Chondrocyte (in vitro differentiated cells): ENCODE data around the gene THRAP3. TPM values are rescaled to one million over a fixed set of nuclear protein-coding genes. Genes with fewer than 3 reads are reported as not detected.
"Not testable (repeated sequence)": the region's sequence is repeated elsewhere in the genome, so short reads cannot be mapped to it uniquely, and the experiment has no call there.

Source experiments
- DNase-seq: peaks from one replicate; pipeline ENCODE4 v3.0.0; 2021; ENCODE audit warnings: mixed read lengths, low spot score
- H3K27ac Mint-ChIP-seq: one replicate; pipeline ENCODE4 v1.8.0; 2021; ENCODE audit warnings: mild to moderate bottlenecking, moderate library complexity, mixed read lengths; ENCODE audit not compliant: unreplicated experiment
- H3K27me3 Mint-ChIP-seq: 2 replicates; pipeline ENCODE4 v1.8.0; 2021; ENCODE audit warnings: low read depth, mixed read lengths
- H3K36me3 Mint-ChIP-seq: 2 replicates; pipeline ENCODE4 v1.8.0; 2021; ENCODE audit warnings: low read depth, mixed read lengths
- H3K4me1 Mint-ChIP-seq: 2 replicates; pipeline ENCODE4 v1.8.0; 2021; ENCODE audit warnings: low read depth, mild to moderate bottlenecking, mixed read lengths
- H3K4me3 Mint-ChIP-seq: one replicate; pipeline ENCODE4 v1.8.0; 2021; ENCODE audit warnings: mild to moderate bottlenecking, moderate library complexity, mixed read lengths; ENCODE audit not compliant: unreplicated experiment
- H3K9me3 Mint-ChIP-seq: 2 replicates; pipeline ENCODE4 v1.8.0; 2021; ENCODE audit warnings: low read depth, mixed read lengths
- total RNA-seq: library from RNA; stranded (reverse); gene quantifications from 3 replicates; pipeline ENCODE4 v1.2.1, GENCODE V29; 2021
- TF ChIP-seq, protein P1 (sequence below): fragments of 200-600 bp; sonication (generic); IDR thresholded peaks from 2 replicates; pipeline ENCODE4 v1.5.0; 2021; ENCODE audit warnings: antibody characterized with exemption, mild to moderate bottlenecking, moderate library complexity

THRAP3 gene
- total RNA-seq, 1 donor from 2014 or later, result 106 TPM

DNA sequence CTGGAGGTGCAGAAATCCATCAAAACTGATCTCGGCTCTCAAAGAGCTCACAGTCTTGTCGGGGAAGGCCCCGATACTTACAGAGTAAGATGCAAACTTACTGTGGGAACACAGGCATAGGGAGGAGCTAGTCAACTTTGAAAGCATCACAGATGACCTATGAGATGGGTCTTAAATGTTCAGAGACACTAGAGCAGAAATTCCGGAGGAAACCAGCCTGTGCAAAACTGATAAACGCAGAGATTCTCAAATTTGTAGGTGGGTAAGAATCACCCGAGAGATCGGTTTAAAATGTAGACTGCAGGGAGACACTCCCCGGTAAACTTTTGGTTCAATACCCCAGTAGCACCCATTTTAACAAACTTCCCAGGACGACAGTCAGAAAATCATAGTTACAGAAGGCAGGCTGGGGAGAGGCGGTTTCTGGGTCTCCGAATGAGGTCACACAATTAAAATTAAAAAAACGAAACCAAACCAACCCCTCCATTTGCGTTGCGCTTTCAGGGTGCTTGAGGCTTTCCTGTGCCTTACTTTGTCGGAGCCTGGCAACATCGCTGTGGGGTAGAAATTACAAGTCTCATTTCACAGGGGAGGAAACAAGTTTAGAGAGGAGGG, 755 bp upstream of the THRAP3 start:
- no peak for DNase-seq
- no peaks in the 10 kb centered on the region for H3K9me3 Mint-ChIP-seq
- TF ChIP-seq, protein P1, sequence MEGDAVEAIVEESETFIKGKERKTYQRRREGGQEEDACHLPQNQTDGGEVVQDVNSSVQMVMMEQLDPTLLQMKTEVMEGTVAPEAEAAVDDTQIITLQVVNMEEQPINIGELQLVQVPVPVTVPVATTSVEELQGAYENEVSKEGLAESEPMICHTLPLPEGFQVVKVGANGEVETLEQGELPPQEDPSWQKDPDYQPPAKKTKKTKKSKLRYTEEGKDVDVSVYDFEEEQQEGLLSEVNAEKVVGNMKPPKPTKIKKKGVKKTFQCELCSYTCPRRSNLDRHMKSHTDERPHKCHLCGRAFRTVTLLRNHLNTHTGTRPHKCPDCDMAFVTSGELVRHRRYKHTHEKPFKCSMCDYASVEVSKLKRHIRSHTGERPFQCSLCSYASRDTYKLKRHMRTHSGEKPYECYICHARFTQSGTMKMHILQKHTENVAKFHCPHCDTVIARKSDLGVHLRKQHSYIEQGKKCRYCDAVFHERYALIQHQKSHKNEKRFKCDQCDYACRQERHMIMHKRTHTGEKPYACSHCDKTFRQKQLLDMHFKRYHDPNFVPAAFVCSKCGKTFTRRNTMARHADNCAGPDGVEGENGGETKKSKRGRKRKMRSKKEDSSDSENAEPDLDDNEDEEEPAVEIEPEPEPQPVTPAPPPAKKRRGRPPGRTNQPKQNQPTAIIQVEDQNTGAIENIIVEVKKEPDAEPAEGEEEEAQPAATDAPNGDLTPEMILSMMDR, result no peak
- H3K27me3 Mint-ChIP-seq, result no peaks in the 10 kb centered on the region
- peak overlapping the region; percentile 88 for H3K4me3 Mint-ChIP-seq
- H3K4me1 Mint-ChIP-seq, result peaks cover 32% of the 10 kb centered on the region
- H3K36me3 Mint-ChIP-seq, result peaks cover 7% of the 10 kb centered on the region
- H3K27ac Mint-ChIP-seq, result peak overlapping the region; percentile 100

DNA sequence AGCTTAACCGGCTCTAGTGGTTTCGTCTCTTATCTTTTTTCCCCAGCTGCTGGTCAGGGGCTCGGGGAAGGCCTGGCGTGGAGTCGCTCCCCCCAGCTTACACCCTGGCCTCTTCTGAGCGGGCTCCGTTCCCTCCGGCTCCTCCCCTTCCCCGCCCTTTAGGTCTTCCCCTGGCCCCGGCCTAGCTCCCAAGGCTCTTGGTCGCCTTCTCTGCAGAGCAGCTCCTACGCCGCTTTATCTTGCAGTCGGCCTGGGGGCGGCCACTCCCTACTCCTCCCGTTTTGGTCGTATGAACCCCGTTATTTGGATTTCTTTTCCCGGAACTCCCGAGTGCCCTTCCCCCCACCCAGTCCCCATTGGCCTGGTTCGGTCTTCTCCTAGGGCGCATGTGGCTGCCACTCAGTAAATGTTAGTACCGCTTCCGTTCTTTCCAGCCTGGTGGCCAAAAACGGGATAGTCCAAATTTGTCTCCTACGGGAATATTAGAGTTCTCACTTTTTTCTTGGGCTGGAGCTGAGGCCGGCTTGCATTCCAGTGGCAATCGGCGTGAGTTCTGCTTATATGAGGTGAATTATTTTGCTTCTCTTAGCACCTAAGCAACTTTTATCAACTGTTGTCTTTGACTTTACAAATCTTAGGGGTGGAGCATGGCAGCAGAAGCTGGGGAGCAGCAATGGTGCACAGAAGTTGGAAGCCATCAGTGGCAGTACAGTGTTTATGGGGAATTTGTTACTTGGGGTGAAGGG, 467 bp downstream of the THRAP3 start:
- TF ChIP-seq, protein P1, result peak; percentile 78
- Mint-ChIP-seq H3K4me3 (peak overlapping the region; percentile 88), H3K27me3 (no peaks in the 10 kb centered on the region), H3K36me3 (peaks cover 7% of the 10 kb centered on the region), H3K4me1 (peaks cover 32% of the 10 kb centered on the region), H3K27ac (peak overlapping the region; percentile 100), H3K9me3 (no peaks in the 10 kb centered on the region)
- peak; percentile 93 for DNase-seq

DNA sequence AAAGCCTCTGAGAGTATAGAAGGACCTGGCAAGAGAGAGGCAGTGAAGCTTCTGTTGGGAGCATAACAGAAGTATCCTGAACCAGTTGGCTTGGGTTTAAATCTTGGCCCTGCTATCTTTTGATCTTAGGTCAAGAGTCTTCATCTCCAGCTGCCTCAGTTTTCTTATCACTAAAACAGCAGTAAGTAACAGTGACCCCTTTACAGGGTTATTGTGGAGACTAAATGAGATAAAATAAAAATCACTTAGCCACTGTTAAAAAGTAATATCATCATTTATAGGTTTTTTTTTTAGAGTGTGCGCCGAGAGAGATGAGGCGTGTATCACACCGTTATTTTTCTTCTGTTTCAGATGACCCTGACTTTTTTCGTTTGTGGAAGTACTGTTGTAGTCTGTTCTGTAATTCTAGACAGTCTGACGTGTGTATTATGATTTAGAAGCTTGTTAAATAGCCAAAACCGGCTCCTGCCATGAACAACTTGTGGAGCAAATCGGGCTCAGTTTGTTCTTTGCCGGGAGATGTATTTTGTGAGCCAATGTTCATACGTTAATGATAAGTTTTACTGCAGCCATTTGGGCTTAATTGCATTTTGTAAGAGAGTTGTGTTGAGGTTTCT, 1.1 kb downstream of the THRAP3 start:
- H3K36me3 Mint-ChIP-seq, result peaks cover 7% of the 10 kb centered on the region
- H3K4me1 Mint-ChIP-seq, result peaks cover 32% of the 10 kb centered on the region
- H3K27me3 Mint-ChIP-seq, result no peaks in the 10 kb centered on the region
- peak overlapping the region; percentile 100 for H3K27ac Mint-ChIP-seq
- no peaks in the 10 kb centered on the region for H3K9me3 Mint-ChIP-seq
- TF ChIP-seq, protein P1, result no peak
- peak overlapping the region; percentile 88 for H3K4me3 Mint-ChIP-seq
- no peak for DNase-seq

DNA sequence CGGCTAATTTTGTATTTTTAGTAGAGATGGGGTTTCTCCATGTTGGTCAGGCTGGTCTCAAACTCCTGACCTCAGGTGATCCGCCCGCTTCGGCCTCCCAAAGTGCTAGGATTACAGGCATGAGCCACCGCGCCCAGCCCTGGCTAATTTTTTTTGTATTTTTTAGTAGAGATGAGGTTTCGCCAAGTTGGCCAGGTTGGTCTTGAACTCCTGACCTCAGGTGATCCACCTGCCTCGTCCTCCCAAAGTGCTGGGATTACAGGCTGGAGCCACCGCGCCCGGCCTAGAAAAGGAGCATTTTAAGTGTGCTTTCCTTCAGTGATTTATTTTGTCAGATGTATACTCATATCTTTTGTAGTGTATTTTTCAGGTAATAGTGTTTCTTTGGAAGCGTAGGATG, 6.0 kb downstream of the THRAP3 start:
- not testable (repeated sequence) for H3K27ac Mint-ChIP-seq, H3K27me3 Mint-ChIP-seq, H3K4me3 Mint-ChIP-seq, H3K9me3 Mint-ChIP-seq
- peaks cover 45% of the 10 kb centered on the region for H3K4me1 Mint-ChIP-seq
- peaks cover 15% of the 10 kb centered on the region for H3K36me3 Mint-ChIP-seq
- DNase-seq, result peak; percentile 19

DNA sequence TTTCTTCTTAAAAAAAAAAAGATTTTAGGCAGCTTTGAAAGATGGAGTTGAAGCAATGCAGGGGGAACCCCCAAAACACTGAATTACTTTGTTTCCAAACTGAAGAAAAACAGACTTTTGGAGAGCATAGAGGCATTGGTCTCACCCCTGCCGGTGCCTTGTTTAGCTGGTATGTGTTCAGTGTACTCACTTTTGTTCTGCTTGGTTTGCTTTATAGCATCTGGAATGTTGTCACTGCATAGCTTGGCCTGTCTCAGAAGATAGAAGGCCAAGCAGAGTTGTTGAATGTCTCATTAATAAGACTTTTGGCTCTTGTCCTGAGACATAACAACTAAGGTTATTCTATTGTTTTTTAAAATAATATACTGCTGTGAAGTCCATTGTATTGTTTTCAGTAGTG, 6.9 kb downstream of the THRAP3 start:
- Mint-ChIP-seq H3K4me1 (peaks cover 41% of the 10 kb centered on the region), H3K27me3 (no peaks in the 10 kb centered on the region), H3K4me3 (no peak overlapping the region), H3K9me3 (no peaks in the 10 kb centered on the region), H3K36me3 (peaks cover 15% of the 10 kb centered on the region), H3K27ac (peak overlapping the region; percentile 8)
- DNase-seq, result no peak
- TF ChIP-seq, protein P1, result no peak
